GM12878 (cell line): ENCODE measurements around the gene SCAMP5. TPM values are rescaled to one million over a fixed set of nuclear protein-coding genes. Genes with fewer than 3 reads are reported as not detected.

ENCODE experiments used
- ATAC-seq: fragments of 200-7000 bp; cut with Tn5 transposase; 3 replicates; pipeline ENCODE4 v1.9.1; 2020; ENCODE audit warnings: mild to moderate bottlenecking, moderate library complexity
- BruUV-seq: library from RNA; stranded (reverse); fragments of 400-500 nt; replicated peaks from 2 replicates; lab custom pipeline; 2021; lab: Mats Ljungman, UMichigan
- CTCF ChIA-PET: fragments of 300-600 bp; sonication (Branson Sonifier 250); formaldehyde crosslinking; extraction: SDS; loops from one replicate; lab custom pipeline; 2021; ENCODE audit warnings: inconsistent platforms; lab: Yijun Ruan, JAX
- POLR2A ChIA-PET: fragments of 350-600 bp; formaldehyde crosslinking; extraction: SDS; loops from one replicate; lab custom pipeline; 2021; ENCODE audit warnings: inconsistent platforms; lab: Charles Lee
- RAD21 ChIA-PET: fragments of 300-600 bp; sonication (Branson Sonifier 250); formaldehyde crosslinking; loops from one replicate; lab custom pipeline; 2023; ENCODE audit warnings: antibody characterized with exemption; ENCODE audit not compliant: unreplicated experiment; lab: Charles Lee
- SMC1A ChIA-PET: fragments of 300-600 bp; sonication (Branson Sonifier 250); formaldehyde crosslinking; loops from one replicate; lab custom pipeline; 2023; ENCODE audit not compliant: unreplicated experiment, uncharacterized antibody; lab: Charles Lee
- DNase-seq: peaks from one replicate; pipeline ENCODE4 v3.0.0-alpha.2; 2011; ENCODE audit warnings: low read depth, low spot score
- FAIRE-seq: peaks from 3 replicates; lab custom pipeline; 2011; peaks lifted over from hg19 to GRCh38; lab: Jason Lieb, UNC
- H2AFZ ChIP-seq: 2 replicates; pipeline ENCODE4 v1.6.0; 2011; ENCODE audit warnings: low read depth, low read length, control low read depth; ENCODE audit not compliant: control insufficient read depth
- H3K27ac ChIP-seq: 2 replicates; pipeline ENCODE4 v1.5.1; 2011; ENCODE audit warnings: control low read depth; ENCODE audit not compliant: control insufficient read depth, insufficient read depth
- H3K27me3 ChIP-seq, 2 experiments: replicated peaks in 1 of 2; 2 replicates each; pipeline versions ENCODE4 v1.6.0 to v1.6.1; 2011; ENCODE audit warnings: low read length in 1 of 2; ENCODE audit not compliant: control insufficient read depth in 2 of 2, insufficient read depth in 2 of 2
- H3K36me3 ChIP-seq, 2 experiments: 2 replicates each; pipeline ENCODE4 v1.5.1; 2011; ENCODE audit warnings: low read length in 1 of 2; ENCODE audit not compliant: control insufficient read depth in 2 of 2, insufficient read depth in 2 of 2
- H3K4me1 ChIP-seq: 2 replicates; pipeline ENCODE4 v1.6.1; 2011; ENCODE audit warnings: mild to moderate bottlenecking, low read length, moderate library complexity, mixed read lengths; ENCODE audit not compliant: control insufficient read depth, insufficient read depth
- H3K4me2 ChIP-seq: 2 replicates; pipeline ENCODE4 v1.6.0; 2011; ENCODE audit warnings: control low read depth; ENCODE audit not compliant: control insufficient read depth, insufficient read depth
- H3K4me3 ChIP-seq: fragments of 200-600 bp; sonication (generic); 2 replicates; pipeline ENCODE4 v1.5.1; 2016
- H3K79me2 ChIP-seq: 2 replicates; pipeline ENCODE4 v1.6.0; 2011; ENCODE audit warnings: low read length; ENCODE audit not compliant: control insufficient read depth, insufficient read depth
- H3K9ac ChIP-seq: 2 replicates; pipeline ENCODE4 v1.8.0; 2011; ENCODE audit warnings: low read length, control low read depth, mixed read lengths; ENCODE audit not compliant: control insufficient read depth, insufficient read depth
- H3K9me3 ChIP-seq: replicated peaks from 3 replicates; pipeline ENCODE4 v1.5.1; 2011; ENCODE audit warnings: mild to moderate bottlenecking, low read length; ENCODE audit not compliant: control insufficient read depth, insufficient read depth
- H4K20me1 ChIP-seq: 2 replicates; pipeline ENCODE4 v1.6.0; 2011; ENCODE audit not compliant: control insufficient read depth, insufficient read depth
- ESRRA ChIP-seq: IDR thresholded peaks from 2 replicates; pipeline ENCODE4 v1.6.1; 2012; ENCODE audit warnings: mild to moderate bottlenecking, low read length, improper control_type of control experiment
- HDAC6 ChIP-seq: fragments of 200-600 bp; sonication (generic); IDR thresholded peaks from one replicate; pipeline ENCODE4 v1.8.0; 2017; ENCODE audit warnings: antibody characterized with exemption; ENCODE audit not compliant: unreplicated experiment
- JUNB ChIP-seq: IDR thresholded peaks from 2 replicates; pipeline ENCODE4 v1.6.1; 2016; ENCODE audit warnings: antibody characterized with exemption, mild to moderate bottlenecking
- RB1 ChIP-seq: fragments of 450-650 bp; formaldehyde crosslinking; IDR thresholded peaks from 2 replicates; pipeline ENCODE4 v1.6.1; 2017; ENCODE audit warnings: mild to moderate bottlenecking, borderline replicate concordance
- RELA ChIP-seq: fragments of 450-650 bp; IDR thresholded peaks from 2 replicates; pipeline ENCODE4 v1.8.0; 2014; ENCODE audit warnings: borderline replicate concordance; ENCODE audit not compliant: partially characterized antibody
- TCF7 ChIP-seq: IDR thresholded peaks from 2 replicates; pipeline ENCODE4 v1.6.1; 2014; ENCODE audit warnings: antibody characterized with exemption, borderline replicate concordance
- WGBS: methylation state at CpG from one replicate; pipeline ENCODE4 v1.1.6; 2016; ENCODE audit warnings: low lambda C conversion rate; ENCODE audit not compliant: insufficient replicate concordance, insufficient coverage; ENCODE audit errors: missing lambda C conversion rate; 5-methylcytosine and 5-hydroxymethylcytosine counted together
- in situ Hi-C: fragments of 300-500 bp; cut with MboI; formaldehyde crosslinking; loops from 9 replicates; pipeline ENCODE4 v1.14.3; 2018; ENCODE audit warnings: mixed read lengths
- intact Hi-C: fragments of 100-400 bp; cut with micrococcal nuclease; formaldehyde crosslinking; loops from one replicate; pipeline ENCODE4 v1.14.2; 2022; ENCODE audit not compliant: unreplicated experiment
- polyA plus RNA-seq, 11 experiments: library from polyadenylated mRNA; depleted of rRNA in 4 of 11; unstranded in 6 of 11; stranded (reverse) in 5 of 11; fragments of >200 nt; fragmentation: Nextera tagmentation in 4 of 11; fragmentation: Illumina TruSeq in 1 of 11; extraction: Ambion mirVana in 4 of 11; extraction: Trizol in 1 of 11; gene quantifications; 1 replicate in 1 of 11; 2 replicates in 10 of 11; pipeline versions ENCODE4 v1.2.1 to v1.2.3, GENCODE V29; 2011 to 2016; ENCODE audit warnings: inconsistent platforms in 2 of 11, missing spikeins in 2 of 11, low read depth in 1 of 11
- total RNA-seq, 4 experiments: library from RNA; depleted of rRNA in 3 of 4; stranded (reverse); fragments of >200 nt in 3 of 4; fragmentation: Illumina TruSeq in 1 of 4; extraction: Trizol in 1 of 4; gene quantifications; 2 replicates each; pipeline versions ENCODE4 v1.2.1 to v1.2.3, GENCODE V29; 2013 to 2021
- TF ChIP-seq, protein P1 (sequence below): fragments of 450-650 bp; IDR thresholded peaks from 2 replicates; pipeline ENCODE4 v1.6.1; 2016; ENCODE audit warnings: mild to moderate bottlenecking

SCAMP5 gene
- total and polyA plus RNA-seq, 10 of the 15 experiments (the other 5 are each of a cell fraction or from before 2014, with no cell fraction given), result 1.6 to 41.6 (median 16.9) TPM

DNA sequence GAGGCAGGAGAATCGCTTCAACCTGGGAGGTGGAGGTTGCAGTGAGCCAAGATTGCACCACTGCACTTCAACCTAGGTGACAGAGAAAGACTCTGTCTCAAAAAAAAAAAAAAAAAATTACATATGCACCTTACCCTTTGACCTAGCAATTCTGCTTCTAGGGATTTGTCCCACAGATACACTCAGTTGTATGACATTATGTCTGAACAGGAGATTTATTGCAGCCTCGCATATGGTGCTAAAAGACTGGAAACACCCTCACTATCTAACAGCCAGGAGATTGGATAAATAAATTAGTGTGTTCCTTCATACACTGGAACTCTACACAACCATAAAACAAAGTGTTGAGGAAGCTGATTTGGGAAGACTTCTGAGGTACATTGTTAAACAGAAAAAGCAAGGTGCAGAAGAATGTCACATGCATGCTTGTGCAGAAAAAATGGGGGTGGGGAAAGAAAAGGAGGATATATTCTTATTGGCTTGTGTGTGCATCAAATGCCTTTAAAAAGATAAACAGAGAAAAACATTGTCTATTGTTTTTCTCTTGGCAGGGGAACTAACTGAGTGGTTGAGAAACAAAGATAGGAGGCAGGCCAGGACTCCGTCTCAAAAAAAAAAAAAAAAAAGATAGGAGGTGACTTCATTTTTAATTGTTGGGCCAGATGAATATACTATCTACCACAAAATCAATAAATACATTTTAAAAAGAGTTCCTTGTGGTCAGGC is 59.0 kb downstream of the SCAMP5 start:
- FAIRE-seq, result no peak
- H3K4me3 ChIP-seq, result no peak overlapping the region
- H3K79me2 ChIP-seq, result no peaks in the 10 kb centered on the region; the same call in 1 of the 2 replicates
- H3K4me1 ChIP-seq, result peaks cover 7% of the 10 kb centered on the region
- H3K9me3 ChIP-seq, result no peaks in the 10 kb centered on the region
- SMC1A ChIA-PET, result interaction anchor here (0.6 to 3.7 kb wide), 3 partner anchors 11 to 41 kb away, joined by 3 to 21 read pairs (median 3); no protein-coding TSS in a partner anchor
- H3K4me2 ChIP-seq, result no peak overlapping the region
- RAD21 ChIA-PET, result no interaction called here
- no peak overlapping the region for H3K27ac ChIP-seq
- no TSS peak for BruUV-seq
- peaks cover 4 to 7% of the 10 kb centered on the region in 2 experiments for H3K36me3 ChIP-seq
- in situ Hi-C loops, result no loop called here
- no peak for ATAC-seq
- intact Hi-C loops, result no loop called here
- no peak for TF ChIP-seq RELA
- no peak for TF ChIP-seq ESRRA
- TF ChIP-seq JUNB, result no peak
- no peak for TF ChIP-seq RB1
- TF ChIP-seq HDAC6, result no peak
- TF ChIP-seq, protein P1, sequence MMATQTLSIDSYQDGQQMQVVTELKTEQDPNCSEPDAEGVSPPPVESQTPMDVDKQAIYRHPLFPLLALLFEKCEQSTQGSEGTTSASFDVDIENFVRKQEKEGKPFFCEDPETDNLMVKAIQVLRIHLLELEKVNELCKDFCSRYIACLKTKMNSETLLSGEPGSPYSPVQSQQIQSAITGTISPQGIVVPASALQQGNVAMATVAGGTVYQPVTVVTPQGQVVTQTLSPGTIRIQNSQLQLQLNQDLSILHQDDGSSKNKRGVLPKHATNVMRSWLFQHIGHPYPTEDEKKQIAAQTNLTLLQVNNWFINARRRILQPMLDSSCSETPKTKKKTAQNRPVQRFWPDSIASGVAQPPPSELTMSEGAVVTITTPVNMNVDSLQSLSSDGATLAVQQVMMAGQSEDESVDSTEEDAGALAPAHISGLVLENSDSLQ, result no peak
- TF ChIP-seq TCF7, result no peak
- POLR2A ChIA-PET, result interaction anchor here (0.6 to 0.7 kb wide), 3 partner anchors 11 to 401 kb away, joined by 3 to 4 read pairs (median 3); no protein-coding TSS in a partner anchor
- no peaks in the 10 kb centered on the region for H3K27me3 ChIP-seq
- DNase-seq, result no peak
- CTCF ChIA-PET, result interaction anchor here (0.8 to 1.7 kb wide), 3 partner anchors 9 to 25 kb away, joined by 4 to 6 read pairs (median 6); no protein-coding TSS in a partner anchor
- no peak overlapping the region for H2AFZ ChIP-seq
- H3K9ac ChIP-seq, result no peak overlapping the region
- H4K20me1 ChIP-seq, result no peaks in the 10 kb centered on the region
- WGBS, result 97% methylated on average over 2 of the region's 3 CpGs
